Measurements from ENCODE around the gene NKG7. TPM values are rescaled to one million over a fixed set of nuclear protein-coding genes. Genes with fewer than 3 reads are reported as not detected.

The NKG7 gene
- polyA plus RNA-seq, 1 experiment = not detected

- Histone ChIP-seq H3K27me3 (ENCODE audit: control insufficient read depth, insufficient read depth, low read length) (no peaks in the 10 kb centered on the region), H3K4me3 (ENCODE audit: low read depth, low read length) (no peak overlapping the region), H3K36me3 (ENCODE audit: control insufficient read depth, insufficient read depth, low read length) (no peaks in the 10 kb centered on the region)
- TF ChIP-seq, protein P1, sequence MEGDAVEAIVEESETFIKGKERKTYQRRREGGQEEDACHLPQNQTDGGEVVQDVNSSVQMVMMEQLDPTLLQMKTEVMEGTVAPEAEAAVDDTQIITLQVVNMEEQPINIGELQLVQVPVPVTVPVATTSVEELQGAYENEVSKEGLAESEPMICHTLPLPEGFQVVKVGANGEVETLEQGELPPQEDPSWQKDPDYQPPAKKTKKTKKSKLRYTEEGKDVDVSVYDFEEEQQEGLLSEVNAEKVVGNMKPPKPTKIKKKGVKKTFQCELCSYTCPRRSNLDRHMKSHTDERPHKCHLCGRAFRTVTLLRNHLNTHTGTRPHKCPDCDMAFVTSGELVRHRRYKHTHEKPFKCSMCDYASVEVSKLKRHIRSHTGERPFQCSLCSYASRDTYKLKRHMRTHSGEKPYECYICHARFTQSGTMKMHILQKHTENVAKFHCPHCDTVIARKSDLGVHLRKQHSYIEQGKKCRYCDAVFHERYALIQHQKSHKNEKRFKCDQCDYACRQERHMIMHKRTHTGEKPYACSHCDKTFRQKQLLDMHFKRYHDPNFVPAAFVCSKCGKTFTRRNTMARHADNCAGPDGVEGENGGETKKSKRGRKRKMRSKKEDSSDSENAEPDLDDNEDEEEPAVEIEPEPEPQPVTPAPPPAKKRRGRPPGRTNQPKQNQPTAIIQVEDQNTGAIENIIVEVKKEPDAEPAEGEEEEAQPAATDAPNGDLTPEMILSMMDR (IDR thresholded peaks at IDR 0.05; ENCODE audit: insufficient read depth, low read depth, low read length) = no peak
- POLR2A ChIA-PET = no interaction called here
- CTCF ChIA-PET = no interaction called here
- no peak for DNase-seq (ENCODE audit: low read depth)
These were observed 38.5 kb downstream of the NKG7 start for GRCh38 chr19:51333836-51334460.

DNA sequence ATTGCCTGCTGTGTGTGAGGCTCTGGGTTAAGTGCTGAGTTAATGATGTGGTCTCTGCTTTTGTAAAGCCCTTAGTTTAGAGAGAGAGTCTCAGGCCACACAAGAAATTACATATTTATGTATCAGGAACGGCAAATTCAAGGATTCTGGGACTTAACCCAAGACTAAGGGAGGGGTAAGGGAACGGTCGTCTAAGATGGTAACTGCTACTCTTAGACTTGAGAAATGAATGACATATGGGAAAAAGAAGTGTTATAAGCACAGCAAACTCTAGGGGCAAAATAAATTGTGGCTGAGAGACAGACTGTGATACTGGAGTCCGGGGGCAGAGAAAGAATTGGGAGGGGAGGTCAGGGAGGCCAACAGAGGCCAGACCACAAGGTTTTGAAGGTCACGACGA is 40.7 kb downstream of the NKG7 start:
- ChIA-PET POLR2A (no interaction called here), CTCF (no interaction called here)
- TF ChIP-seq, protein P1 (IDR thresholded peaks at IDR 0.05; ENCODE audit: insufficient read depth, low read depth, low read length) = no peak
- Histone ChIP-seq H3K4me3 (ENCODE audit: low read depth, low read length) (no peak overlapping the region), H3K36me3 (ENCODE audit: control insufficient read depth, insufficient read depth, low read length) (no peaks in the 10 kb centered on the region), H3K27me3 (ENCODE audit: control insufficient read depth, insufficient read depth, low read length) (no peaks in the 10 kb centered on the region)
- no peak for DNase-seq (ENCODE audit: low read depth)

- TF ChIP-seq, protein P1 (IDR thresholded peaks at IDR 0.05; ENCODE audit: insufficient read depth, low read depth, low read length) = no peak
- DNase-seq (ENCODE audit: low read depth) = no peak
- POLR2A ChIA-PET = no interaction called here
- Histone ChIP-seq H3K36me3 (ENCODE audit: control insufficient read depth, insufficient read depth, low read length) (no peaks in the 10 kb centered on the region), H3K4me3 (ENCODE audit: low read depth, low read length) (no peak overlapping the region), H3K27me3 (ENCODE audit: control insufficient read depth, insufficient read depth, low read length) (no peaks in the 10 kb centered on the region)
- CTCF ChIA-PET = no interaction called here
These were observed 41.3 kb downstream of the NKG7 start for GRCh38 chr19:51331193-51331592.

DNA sequence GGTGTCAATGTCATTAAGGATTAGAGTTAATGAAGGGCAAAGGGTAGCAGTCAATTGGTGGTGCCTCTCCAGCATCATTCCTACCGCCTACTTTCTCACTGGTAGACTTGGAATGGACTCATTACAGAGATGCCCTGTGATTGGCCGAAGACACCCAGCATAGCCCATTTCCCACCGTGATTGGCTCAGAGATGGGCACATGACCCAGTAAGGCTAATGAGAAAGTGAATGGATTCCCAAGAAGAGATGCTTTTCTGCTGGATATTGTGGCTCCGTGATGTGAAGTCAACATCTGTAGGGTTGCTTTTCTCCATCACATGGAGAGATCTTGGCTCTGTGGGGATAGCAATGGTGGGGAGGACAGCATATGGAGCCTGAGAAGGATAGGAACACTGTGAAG is 42.1 kb downstream of the NKG7 start:
- Histone ChIP-seq H3K36me3 (ENCODE audit: control insufficient read depth, insufficient read depth, low read length) (no peaks in the 10 kb centered on the region), H3K27me3 (ENCODE audit: control insufficient read depth, insufficient read depth, low read length) (no peaks in the 10 kb centered on the region), H3K4me3 (ENCODE audit: low read depth, low read length) (no peak overlapping the region)
- DNase-seq (ENCODE audit: low read depth) = no peak
- ChIA-PET POLR2A (no interaction called here), CTCF (no interaction called here)
- TF ChIP-seq, protein P1 (IDR thresholded peaks at IDR 0.05; ENCODE audit: insufficient read depth, low read depth, low read length) = no peak

- ChIA-PET CTCF (no interaction called here), POLR2A (no interaction called here)
- H3K36me3 ChIP-seq (ENCODE audit: control insufficient read depth, insufficient read depth, low read length) = no peaks in the 10 kb centered on the region
- no peak overlapping the region for H3K4me3 ChIP-seq (ENCODE audit: low read depth, low read length)
- no peak for DNase-seq (ENCODE audit: low read depth)
- no peaks in the 10 kb centered on the region for H3K27me3 ChIP-seq (ENCODE audit: control insufficient read depth, insufficient read depth, low read length)
- TF ChIP-seq, protein P1 (IDR thresholded peaks at IDR 0.05; ENCODE audit: insufficient read depth, low read depth, low read length) = no peak
These were observed 43.0 kb downstream of the NKG7 start for GRCh38 chr19:51329411-51329810.

All from BJ (cell line).